ENCODE data around the gene SPG11.

DNA sequence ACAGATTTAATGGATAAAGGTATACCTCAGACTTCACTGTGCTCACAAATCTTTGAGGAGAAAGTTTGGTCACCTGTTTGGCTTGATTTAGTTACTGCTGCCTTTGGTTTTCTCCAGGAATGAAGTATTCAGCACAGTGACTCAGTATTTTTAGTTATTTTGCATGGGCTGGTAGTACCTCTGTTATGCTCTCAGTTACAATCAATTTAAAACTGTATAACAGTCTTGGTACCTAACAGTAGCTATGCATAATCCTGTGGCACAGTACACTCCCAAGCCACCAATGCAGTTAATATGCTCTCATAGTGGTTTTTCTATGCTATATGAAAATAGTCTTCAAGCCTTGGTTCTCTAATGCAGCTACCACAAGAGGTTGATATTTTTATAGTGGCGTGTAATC, 138.4 kb downstream of the SPG11 start:
- TF ChIP-seq, protein P1, sequence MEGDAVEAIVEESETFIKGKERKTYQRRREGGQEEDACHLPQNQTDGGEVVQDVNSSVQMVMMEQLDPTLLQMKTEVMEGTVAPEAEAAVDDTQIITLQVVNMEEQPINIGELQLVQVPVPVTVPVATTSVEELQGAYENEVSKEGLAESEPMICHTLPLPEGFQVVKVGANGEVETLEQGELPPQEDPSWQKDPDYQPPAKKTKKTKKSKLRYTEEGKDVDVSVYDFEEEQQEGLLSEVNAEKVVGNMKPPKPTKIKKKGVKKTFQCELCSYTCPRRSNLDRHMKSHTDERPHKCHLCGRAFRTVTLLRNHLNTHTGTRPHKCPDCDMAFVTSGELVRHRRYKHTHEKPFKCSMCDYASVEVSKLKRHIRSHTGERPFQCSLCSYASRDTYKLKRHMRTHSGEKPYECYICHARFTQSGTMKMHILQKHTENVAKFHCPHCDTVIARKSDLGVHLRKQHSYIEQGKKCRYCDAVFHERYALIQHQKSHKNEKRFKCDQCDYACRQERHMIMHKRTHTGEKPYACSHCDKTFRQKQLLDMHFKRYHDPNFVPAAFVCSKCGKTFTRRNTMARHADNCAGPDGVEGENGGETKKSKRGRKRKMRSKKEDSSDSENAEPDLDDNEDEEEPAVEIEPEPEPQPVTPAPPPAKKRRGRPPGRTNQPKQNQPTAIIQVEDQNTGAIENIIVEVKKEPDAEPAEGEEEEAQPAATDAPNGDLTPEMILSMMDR (IDR thresholded peaks at IDR 0.05): no peak
- TF ChIP-seq ZFX (IDR thresholded peaks at IDR 0.05; ENCODE audit: borderline replicate concordance): no peak
